PC-9 (cell line): ENCODE data around the gene PEPD. TPM values are rescaled to one million over a fixed set of nuclear protein-coding genes. Genes with fewer than 3 reads are reported as not detected.

Experiments
- BruUV-seq: library from RNA; stranded (reverse); fragments of 400-500 nt; replicated peaks from 2 replicates; lab custom pipeline; 2021; lab: Mats Ljungman, UMichigan
- CTCF ChIA-PET: fragments of 300-600 bp; sonication (Branson Sonifier 250); formaldehyde crosslinking; loops from one replicate; lab custom pipeline; 2022; ENCODE audit warnings: antibody characterized with exemption; lab: Charles Lee
- POLR2A ChIA-PET: fragments of 300-600 bp; sonication (Branson Sonifier 250); formaldehyde crosslinking; loops from one replicate; lab custom pipeline; 2022; ENCODE audit warnings: antibody characterized with exemption; ENCODE audit not compliant: unreplicated experiment; lab: Charles Lee
- DNase-seq, 2 experiments: peaks; one replicate each; pipeline versions ENCODE4 v3.0.0 to v3.0.0-alpha.2; 2015 to 2022; ENCODE audit warnings: mixed read lengths in 1 of 2
- H2AFZ ChIP-seq: fragments of 200-600 bp; sonication (generic); 2 replicates; pipeline ENCODE4 v1.8.1; 2017; ENCODE audit warnings: antibody characterized with exemption
- H3F3A ChIP-seq: fragments of 200-600 bp; sonication (generic); 2 replicates; pipeline ENCODE4 v1.8.1; 2017; ENCODE audit warnings: antibody characterized with exemption, mild to moderate bottlenecking, low read depth; ENCODE audit not compliant: insufficient read depth
- H3K27ac ChIP-seq: fragments of 200-600 bp; sonication (generic); 2 replicates; pipeline ENCODE4 v1.6.1; 2016; ENCODE audit warnings: mixed run types
- H3K27me3 ChIP-seq: fragments of 200-600 bp; sonication (generic); 2 replicates; pipeline ENCODE4 v1.6.1; 2016; ENCODE audit warnings: low read depth, mixed run types; ENCODE audit not compliant: insufficient read depth
- H3K36me3 ChIP-seq: fragments of 200-600 bp; sonication (generic); 2 replicates; pipeline ENCODE4 v1.6.1; 2016; ENCODE audit warnings: low read depth, mixed run types
- H3K4me1 ChIP-seq: fragments of 200-600 bp; sonication (generic); replicated peaks from 2 replicates; pipeline ENCODE4 v1.6.1; 2016; ENCODE audit warnings: mixed run types; ENCODE audit not compliant: insufficient read depth
- H3K4me2 ChIP-seq: fragments of 200-600 bp; sonication (generic); 2 replicates; pipeline ENCODE4 v1.6.1; 2017; ENCODE audit warnings: mixed run types
- H3K4me3 ChIP-seq: fragments of 200-600 bp; sonication (generic); 2 replicates; pipeline ENCODE4 v1.6.1; 2016; ENCODE audit warnings: mixed run types
- H3K79me2 ChIP-seq: fragments of 200-600 bp; sonication (generic); 2 replicates; pipeline ENCODE4 v1.6.1; 2017; ENCODE audit warnings: low read depth, mixed run types
- H3K9me2 ChIP-seq: fragments of 200-600 bp; sonication (generic); 2 replicates; pipeline ENCODE4 v1.8.1; 2017; ENCODE audit warnings: mild to moderate bottlenecking; ENCODE audit not compliant: insufficient read depth
- H3K9me3 ChIP-seq: fragments of 200-600 bp; sonication (generic); 2 replicates; pipeline ENCODE4 v1.8.1; 2016; ENCODE audit warnings: low read depth; ENCODE audit not compliant: insufficient read depth
- H4K20me1 ChIP-seq: fragments of 200-600 bp; sonication (generic); 2 replicates; pipeline ENCODE4 v1.8.1; 2017; ENCODE audit not compliant: insufficient read depth
- CTCF ChIP-seq: fragments of 200-600 bp; sonication (generic); conservative IDR thresholded peaks from 2 replicates; pipeline ENCODE4 v1.6.1; 2017; ENCODE audit warnings: mixed run types, antibody characterized with exemption, mild to moderate bottlenecking, moderate library complexity
- EZH2 ChIP-seq: fragments of 200-600 bp; sonication (generic); IDR thresholded peaks from 2 replicates; pipeline ENCODE4 v1.8.0; 2017; ENCODE audit warnings: antibody characterized with exemption, low read depth
- intact Hi-C: fragments of 100-400 bp; cut with micrococcal nuclease; formaldehyde crosslinking; loops from one replicate; pipeline ENCODE4 v1.10.0; 2022; ENCODE audit not compliant: unreplicated experiment
- total RNA-seq: library from RNA; stranded (reverse); gene quantifications from 2 replicates; pipeline ENCODE4 v1.2.3, GENCODE V29; 2021

The PEPD gene
- total RNA-seq, 1 experiment from 2014 or later, result 71.0 TPM

GRCh38 chr19:33477781-33478180 is 43.8 kb downstream of the PEPD start:
- Histone ChIP-seq H3K4me3 (no peak overlapping the region), H3K4me1 (no peaks in the 10 kb centered on the region), H3K9me2 (no peaks in the 10 kb centered on the region), H3K9me3 (no peaks in the 10 kb centered on the region), H3K27me3 (no peaks in the 10 kb centered on the region), H2AFZ (no peak overlapping the region), H3K4me2 (no peak overlapping the region), H3F3A (no peaks in the 10 kb centered on the region), H4K20me1 (no peaks in the 10 kb centered on the region), H3K79me2 (no peaks in the 10 kb centered on the region), H3K27ac (no peak overlapping the region), H3K36me3 (no peaks in the 10 kb centered on the region)
- no peak for DNase-seq
- TF ChIP-seq CTCF (no peak), EZH2 (no peak)
- no TSS peak for BruUV-seq
- ChIA-PET POLR2A (no interaction called here), CTCF (no interaction called here)
- intact Hi-C loops, result no loop called here

- no TSS peak for BruUV-seq
- Histone ChIP-seq H3K27ac (no peak overlapping the region), H3K9me3 (no peaks in the 10 kb centered on the region), H3K4me2 (no peak overlapping the region), H3K4me1 (no peaks in the 10 kb centered on the region), H3K36me3 (no peaks in the 10 kb centered on the region), H3K9me2 (no peaks in the 10 kb centered on the region), H3K79me2 (no peaks in the 10 kb centered on the region), H3K4me3 (no peak overlapping the region), H2AFZ (no peak overlapping the region), H3F3A (no peaks in the 10 kb centered on the region), H3K27me3 (no peaks in the 10 kb centered on the region), H4K20me1 (no peaks in the 10 kb centered on the region)
- intact Hi-C loops, result no loop called here
- CTCF ChIA-PET, result no interaction called here
- POLR2A ChIA-PET, result no interaction called here
- DNase-seq, result no peak
- no peak for TF ChIP-seq EZH2
- TF ChIP-seq CTCF, result no peak
These were observed 45.4 kb downstream of the PEPD start for GRCh38 chr19:33476151-33476707.

GRCh38 chr19:33473653-33474305 is 47.8 kb downstream of the PEPD start:
- no peaks in the 10 kb centered on the region for H3K9me2 ChIP-seq
- no peaks in the 10 kb centered on the region for H3K79me2 ChIP-seq
- H3K4me3 ChIP-seq, result no peak overlapping the region
- H2AFZ ChIP-seq, result no peak overlapping the region
- intact Hi-C loops, result no loop called here
- no peaks in the 10 kb centered on the region for H3K9me3 ChIP-seq
- no TSS peak for BruUV-seq
- DNase-seq, result no peak
- no peak overlapping the region for H3K27ac ChIP-seq
- POLR2A ChIA-PET, result no interaction called here
- no peaks in the 10 kb centered on the region for H4K20me1 ChIP-seq
- no peak overlapping the region for H3K4me2 ChIP-seq
- H3F3A ChIP-seq, result no peaks in the 10 kb centered on the region
- H3K4me1 ChIP-seq, result no peaks in the 10 kb centered on the region
- CTCF ChIA-PET, result no interaction called here
- H3K36me3 ChIP-seq, result no peaks in the 10 kb centered on the region
- TF ChIP-seq CTCF (no peak), EZH2 (no peak)
- no peaks in the 10 kb centered on the region for H3K27me3 ChIP-seq
